Ishikawa (cell line): ENCODE data around the gene FASLG.

Experiments used
- CEBPB ChIP-seq: IDR thresholded peaks from 2 replicates; pipeline ENCODE4 v1.6.1; 2012
- CREB1 ChIP-seq: IDR thresholded peaks from 2 replicates; pipeline ENCODE4 v1.6.1; 2012; ENCODE audit warnings: low read depth
- EGR1 ChIP-seq: IDR thresholded peaks from 2 replicates; pipeline ENCODE4 v1.6.1; 2012
- EP300 ChIP-seq: IDR thresholded peaks from 2 replicates; pipeline ENCODE4 v1.6.1; 2012; ENCODE audit warnings: borderline replicate concordance
- FOXM1 ChIP-seq: IDR thresholded peaks from 2 replicates; pipeline ENCODE4 v1.6.1; 2012; ENCODE audit warnings: low read depth, borderline replicate concordance
- NFIC ChIP-seq: IDR thresholded peaks from 2 replicates; pipeline ENCODE4 v1.6.1; 2012
- RAD21 ChIP-seq: IDR thresholded peaks from 2 replicates; pipeline ENCODE4 v1.6.1; 2012; ENCODE audit warnings: low read depth
- TAF1 ChIP-seq: IDR thresholded peaks from 2 replicates; pipeline ENCODE4 v1.6.1; 2012; ENCODE audit warnings: low read depth, mild to moderate bottlenecking
- TCF12 ChIP-seq: IDR thresholded peaks from 2 replicates; pipeline ENCODE4 v1.6.1; 2012; ENCODE audit warnings: low read depth
- TEAD4 ChIP-seq: IDR thresholded peaks from 2 replicates; pipeline ENCODE4 v1.6.1; 2012
- YY1 ChIP-seq: IDR thresholded peaks from 2 replicates; pipeline ENCODE4 v1.6.1; 2012; ENCODE audit warnings: low read depth
- ZBTB7A ChIP-seq: IDR thresholded peaks from 2 replicates; pipeline ENCODE4 v1.6.1; 2012; ENCODE audit warnings: low read depth
- TF ChIP-seq, protein P1 (sequence below): IDR thresholded peaks from 2 replicates; pipeline ENCODE4 v1.6.1; 2012
- TF ChIP-seq, protein P2 (sequence below): IDR thresholded peaks from 2 replicates; pipeline ENCODE4 v1.6.1; 2012
- TF ChIP-seq, protein P3 (sequence below): IDR thresholded peaks from 2 replicates; pipeline ENCODE4 v1.6.1; 2012; ENCODE audit warnings: low read depth, mild to moderate bottlenecking

The FASLG gene

DNA sequence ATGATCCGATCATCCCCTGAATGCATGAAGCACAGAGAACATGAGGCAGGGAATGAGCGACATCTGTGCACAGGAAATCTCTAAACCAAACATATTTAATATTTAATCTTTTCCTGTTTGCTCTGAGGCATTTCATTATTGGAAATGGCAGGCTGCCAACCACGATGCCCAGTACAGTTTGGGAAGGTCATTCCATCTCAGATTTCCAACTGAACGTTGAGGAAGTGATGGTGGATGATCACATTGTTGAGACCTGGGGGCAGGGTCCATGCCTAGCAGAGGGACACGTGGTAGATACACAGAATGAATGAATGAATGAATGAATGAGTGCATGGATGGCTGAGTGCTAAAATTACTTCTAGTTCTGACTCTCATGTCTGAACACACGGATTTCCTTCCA, 15.9 kb upstream of the FASLG start:
- TF ChIP-seq CREB1: no peak
- TF ChIP-seq CEBPB: no peak
- no peak for TF ChIP-seq TEAD4
- TF ChIP-seq, protein P1, sequence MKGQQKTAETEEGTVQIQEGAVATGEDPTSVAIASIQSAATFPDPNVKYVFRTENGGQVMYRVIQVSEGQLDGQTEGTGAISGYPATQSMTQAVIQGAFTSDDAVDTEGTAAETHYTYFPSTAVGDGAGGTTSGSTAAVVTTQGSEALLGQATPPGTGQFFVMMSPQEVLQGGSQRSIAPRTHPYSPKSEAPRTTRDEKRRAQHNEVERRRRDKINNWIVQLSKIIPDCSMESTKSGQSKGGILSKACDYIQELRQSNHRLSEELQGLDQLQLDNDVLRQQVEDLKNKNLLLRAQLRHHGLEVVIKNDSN: no peak
- no peak for TF ChIP-seq EGR1
- TF ChIP-seq YY1: no peak
- no peak for TF ChIP-seq RAD21

DNA sequence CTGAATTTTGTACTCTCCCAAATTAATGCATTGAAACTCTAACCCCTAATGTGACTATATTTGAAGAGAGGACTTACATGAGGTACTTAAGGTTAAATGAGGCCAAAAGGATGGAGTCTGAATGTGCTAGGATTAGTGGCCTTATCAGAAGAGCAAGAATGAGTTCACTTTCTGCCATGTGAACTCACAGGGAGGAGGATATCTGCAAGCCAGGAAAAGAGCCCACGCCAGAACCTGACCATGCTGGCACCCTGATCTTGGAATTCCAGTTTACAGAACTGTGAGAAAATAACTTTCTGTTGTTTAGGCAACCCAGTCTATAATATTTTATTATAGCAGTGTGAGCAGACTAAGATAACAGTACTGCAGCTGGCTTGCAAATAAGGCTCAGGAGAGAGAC, 12.2 kb upstream of the FASLG start:
- TF ChIP-seq CEBPB (no peak), YY1 (no peak), EP300 (no peak)
- TF ChIP-seq, protein P1: no peak
- TF ChIP-seq, protein P2, sequence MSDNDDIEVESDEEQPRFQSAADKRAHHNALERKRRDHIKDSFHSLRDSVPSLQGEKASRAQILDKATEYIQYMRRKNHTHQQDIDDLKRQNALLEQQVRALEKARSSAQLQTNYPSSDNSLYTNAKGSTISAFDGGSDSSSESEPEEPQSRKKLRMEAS: no peak
- TF ChIP-seq, protein P3, sequence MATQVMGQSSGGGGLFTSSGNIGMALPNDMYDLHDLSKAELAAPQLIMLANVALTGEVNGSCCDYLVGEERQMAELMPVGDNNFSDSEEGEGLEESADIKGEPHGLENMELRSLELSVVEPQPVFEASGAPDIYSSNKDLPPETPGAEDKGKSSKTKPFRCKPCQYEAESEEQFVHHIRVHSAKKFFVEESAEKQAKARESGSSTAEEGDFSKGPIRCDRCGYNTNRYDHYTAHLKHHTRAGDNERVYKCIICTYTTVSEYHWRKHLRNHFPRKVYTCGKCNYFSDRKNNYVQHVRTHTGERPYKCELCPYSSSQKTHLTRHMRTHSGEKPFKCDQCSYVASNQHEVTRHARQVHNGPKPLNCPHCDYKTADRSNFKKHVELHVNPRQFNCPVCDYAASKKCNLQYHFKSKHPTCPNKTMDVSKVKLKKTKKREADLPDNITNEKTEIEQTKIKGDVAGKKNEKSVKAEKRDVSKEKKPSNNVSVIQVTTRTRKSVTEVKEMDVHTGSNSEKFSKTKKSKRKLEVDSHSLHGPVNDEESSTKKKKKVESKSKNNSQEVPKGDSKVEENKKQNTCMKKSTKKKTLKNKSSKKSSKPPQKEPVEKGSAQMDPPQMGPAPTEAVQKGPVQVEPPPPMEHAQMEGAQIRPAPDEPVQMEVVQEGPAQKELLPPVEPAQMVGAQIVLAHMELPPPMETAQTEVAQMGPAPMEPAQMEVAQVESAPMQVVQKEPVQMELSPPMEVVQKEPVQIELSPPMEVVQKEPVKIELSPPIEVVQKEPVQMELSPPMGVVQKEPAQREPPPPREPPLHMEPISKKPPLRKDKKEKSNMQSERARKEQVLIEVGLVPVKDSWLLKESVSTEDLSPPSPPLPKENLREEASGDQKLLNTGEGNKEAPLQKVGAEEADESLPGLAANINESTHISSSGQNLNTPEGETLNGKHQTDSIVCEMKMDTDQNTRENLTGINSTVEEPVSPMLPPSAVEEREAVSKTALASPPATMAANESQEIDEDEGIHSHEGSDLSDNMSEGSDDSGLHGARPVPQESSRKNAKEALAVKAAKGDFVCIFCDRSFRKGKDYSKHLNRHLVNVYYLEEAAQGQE: no peak

DNA sequence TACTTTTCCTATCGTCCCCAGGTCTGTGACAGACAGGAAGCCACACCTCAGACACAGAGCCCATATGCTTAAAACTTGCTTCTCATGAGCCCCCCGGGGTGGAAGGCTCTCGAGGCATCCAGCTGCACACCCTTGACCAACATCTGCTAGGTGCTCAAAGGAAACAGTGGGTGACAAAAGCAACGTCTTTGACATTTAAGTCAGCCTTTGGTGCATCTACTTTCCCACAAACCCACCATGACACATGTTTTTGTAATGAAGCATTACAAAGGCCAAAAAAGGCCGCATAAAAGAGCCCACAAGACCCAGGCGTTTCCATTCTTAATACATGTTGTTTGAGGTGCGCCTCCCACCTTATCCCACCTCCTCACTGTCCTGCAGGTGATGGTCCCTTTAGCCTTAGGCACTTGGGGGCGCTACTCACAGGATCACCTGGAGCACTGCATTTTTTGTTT, 11.8 kb upstream of the FASLG start:
- TF ChIP-seq RAD21: no peak
- no peak for TF ChIP-seq TCF12
- no peak for TF ChIP-seq CREB1
- no peak for TF ChIP-seq TEAD4
- no peak for TF ChIP-seq EP300
- no peak for TF ChIP-seq CEBPB
- no peak for TF ChIP-seq TAF1
- TF ChIP-seq NFIC: no peak
- TF ChIP-seq, protein P2: no peak
- TF ChIP-seq EGR1: no peak
- TF ChIP-seq, protein P1: no peak
- TF ChIP-seq ZBTB7A: no peak
- TF ChIP-seq FOXM1: no peak
- TF ChIP-seq YY1: no peak
- TF ChIP-seq, protein P3: no peak

GRCh38 chr1:172647987-172648386, 10.9 kb upstream of the FASLG start:
- TF ChIP-seq EGR1 (no peak), TAF1 (no peak), ZBTB7A (no peak), EP300 (no peak), FOXM1 (no peak), TCF12 (no peak), YY1 (no peak), NFIC (no peak), CREB1 (no peak), RAD21 (no peak), TEAD4 (no peak), CEBPB (no peak)
- TF ChIP-seq, protein P1: no peak
- TF ChIP-seq, protein P3: no peak
- TF ChIP-seq, protein P2: no peak
